Large intestine (tissue), 3 donors: Measurements from ENCODE around the gene MED25. TPM values are rescaled to one million over a fixed set of nuclear protein-coding genes. Genes with fewer than 3 reads are reported as not detected.

ENCODE experiments used
- DNase-seq, 2 donors: peaks; one replicate each; pipeline versions ENCODE4 v3.0.0 to v3.0.0-alpha.2; 2013
- H3K27ac ChIP-seq: one replicate; pipeline ENCODE4 v1.5.1; 2013; ENCODE audit warnings: low read length
- H3K27me3 ChIP-seq: 2 replicates; pipeline ENCODE4 v1.6.1; 2013; ENCODE audit warnings: low read length; ENCODE audit not compliant: control insufficient read depth, insufficient read depth
- H3K36me3 ChIP-seq: 2 replicates; pipeline ENCODE4 v1.6.1; 2013; ENCODE audit warnings: low read length; ENCODE audit not compliant: control insufficient read depth, insufficient read depth
- H3K4me1 ChIP-seq: one replicate; pipeline ENCODE4 v1.6.1; 2013; ENCODE audit warnings: low read length; ENCODE audit not compliant: control insufficient read depth, insufficient read depth
- H3K4me3 ChIP-seq: one replicate; pipeline ENCODE4 v1.5.1; 2013; ENCODE audit warnings: low read length
- H3K9me3 ChIP-seq: one replicate; pipeline ENCODE4 v1.6.1; 2013; ENCODE audit warnings: mild to moderate bottlenecking, low read depth, low read length, moderate library complexity; ENCODE audit not compliant: control insufficient read depth
- WGBS: methylation state at CpG from one replicate; pipeline ENCODE4 v1.1.5; 2013; ENCODE audit warnings: low lambda C conversion rate; ENCODE audit not compliant: insufficient coverage; 5-methylcytosine and 5-hydroxymethylcytosine counted together
- polyA plus RNA-seq: library from polyadenylated mRNA; unstranded; fragments of 120-200 nt; gene quantifications from one replicate; pipeline ENCODE4 v1.2.1, GENCODE V29; 2013

Gene MED25
- polyA plus RNA-seq, 1 donor = 57.7 TPM

- no peak for DNase-seq
- no peaks in the 10 kb centered on the region for H3K27me3 ChIP-seq
- H3K4me3 ChIP-seq = no peak overlapping the region
- H3K27ac ChIP-seq = no peak overlapping the region
- H3K4me1 ChIP-seq = no peaks in the 10 kb centered on the region
- peaks cover 75% of the 10 kb centered on the region for H3K36me3 ChIP-seq
- H3K9me3 ChIP-seq = no peaks in the 10 kb centered on the region
- WGBS = no CpG with 5 or more reads among the region's 6 CpGs
Observed at GRCh38 chr19:49793561-49793840, 24.6 kb upstream of the MED25 start.

DNA sequence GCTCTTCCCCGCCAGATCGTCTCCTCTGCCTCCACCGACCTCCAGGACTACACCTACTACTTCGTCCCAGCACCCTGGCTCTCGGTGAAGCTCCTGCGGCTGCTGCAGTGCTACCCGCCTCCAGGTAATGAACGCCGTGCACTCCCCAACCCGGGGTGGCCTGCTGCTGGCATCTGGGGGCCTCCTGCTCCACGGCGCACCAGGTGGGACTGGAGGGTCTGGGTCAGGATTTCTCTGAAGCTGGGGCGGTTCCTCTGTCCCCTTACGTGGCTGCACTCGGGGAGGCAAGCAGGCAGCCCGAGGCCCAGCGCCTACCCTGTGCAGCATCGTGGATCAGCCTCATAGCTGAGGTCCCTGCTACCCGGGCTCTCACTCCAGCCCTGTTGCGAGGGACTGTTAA lies 22.5 kb upstream of the MED25 start:
- Histone ChIP-seq H3K36me3 (peaks cover 83% of the 10 kb centered on the region), H3K27me3 (no peaks in the 10 kb centered on the region), H3K9me3 (no peaks in the 10 kb centered on the region), H3K4me3 (no peak overlapping the region), H3K4me1 (no peaks in the 10 kb centered on the region), H3K27ac (no peak overlapping the region)
- no peak for DNase-seq
- WGBS = no CpG with 5 or more reads among the region's 20 CpGs

DNA sequence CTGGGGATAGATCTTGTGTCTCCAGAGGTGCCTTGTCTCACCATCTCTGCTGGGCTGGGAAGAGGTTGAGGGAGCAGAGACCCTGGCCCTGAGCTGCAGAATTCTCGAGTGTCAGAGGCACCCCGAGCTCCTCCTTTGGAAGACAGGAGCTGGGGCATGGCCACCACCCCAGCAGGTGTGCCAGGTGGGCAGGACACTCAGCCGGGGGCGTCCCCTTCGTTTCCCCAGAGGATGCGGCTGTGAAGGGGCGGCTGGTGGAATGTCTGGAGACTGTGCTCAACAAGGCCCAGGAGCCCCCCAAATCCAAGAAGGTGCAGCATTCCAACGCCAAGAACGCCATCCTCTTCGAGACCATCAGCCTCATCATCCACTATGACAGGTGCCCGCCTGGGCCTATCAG lies 19.5 kb upstream of the MED25 start:
- Histone ChIP-seq H3K27ac (no peak overlapping the region), H3K4me1 (peaks cover 2% of the 10 kb centered on the region), H3K9me3 (no peaks in the 10 kb centered on the region), H3K36me3 (peaks cover 71% of the 10 kb centered on the region), H3K27me3 (no peaks in the 10 kb centered on the region), H3K4me3 (no peak overlapping the region)
- WGBS = no CpG with 5 or more reads among the region's 11 CpGs
- DNase-seq = no peak

GRCh38 chr19:49799271-49799797 lies 18.8 kb upstream of the MED25 start:
- no peak overlapping the region for H3K4me3 ChIP-seq
- H3K27ac ChIP-seq = no peak overlapping the region
- no peaks in the 10 kb centered on the region for H3K9me3 ChIP-seq
- no CpG with 5 or more reads among the region's 28 CpGs for WGBS
- H3K27me3 ChIP-seq = no peaks in the 10 kb centered on the region
- peaks cover 71% of the 10 kb centered on the region for H3K36me3 ChIP-seq
- no peak for DNase-seq
- peaks cover 2% of the 10 kb centered on the region for H3K4me1 ChIP-seq

GRCh38 chr19:49799798-49800376 lies 18.2 kb upstream of the MED25 start:
- H3K4me3 ChIP-seq = no peak overlapping the region
- H3K27me3 ChIP-seq = no peaks in the 10 kb centered on the region
- H3K27ac ChIP-seq = no peak overlapping the region
- H3K36me3 ChIP-seq = peaks cover 69% of the 10 kb centered on the region
- no peak for DNase-seq
- H3K9me3 ChIP-seq = no peaks in the 10 kb centered on the region
- WGBS = no CpG with 5 or more reads among the region's 25 CpGs
- peaks cover 2% of the 10 kb centered on the region for H3K4me1 ChIP-seq

- no peak for DNase-seq
- peaks cover 9% of the 10 kb centered on the region for H3K4me1 ChIP-seq
- no peak overlapping the region for H3K27ac ChIP-seq
- H3K9me3 ChIP-seq = peaks cover 3% of the 10 kb centered on the region
- no peaks in the 10 kb centered on the region for H3K27me3 ChIP-seq
- peaks cover 60% of the 10 kb centered on the region for H3K36me3 ChIP-seq
- no peak overlapping the region for H3K4me3 ChIP-seq
- WGBS = no CpG with 5 or more reads among the region's 10 CpGs
Observed at GRCh38 chr19:49800771-49801170, 17.3 kb upstream of the MED25 start.

DNA sequence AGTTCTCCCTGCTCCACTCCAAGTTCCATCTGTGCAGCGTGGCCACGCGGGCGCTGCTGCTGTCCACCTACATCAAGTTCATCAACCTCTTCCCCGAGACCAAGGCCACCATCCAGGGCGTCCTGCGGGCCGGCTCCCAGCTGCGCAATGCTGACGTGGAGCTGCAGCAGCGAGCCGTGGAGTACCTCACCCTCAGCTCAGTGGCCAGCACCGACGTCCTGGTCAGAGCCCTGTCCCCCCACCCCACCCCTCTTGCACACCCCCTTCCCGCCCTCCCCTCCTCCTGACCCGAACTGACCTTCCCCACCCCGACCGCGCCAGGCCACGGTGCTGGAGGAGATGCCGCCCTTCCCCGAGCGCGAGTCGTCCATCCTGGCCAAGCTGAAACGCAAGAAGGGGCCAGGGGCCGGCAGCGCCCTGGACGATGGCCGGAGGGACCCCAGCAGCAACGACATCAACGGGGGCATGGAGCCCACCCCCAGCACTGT lies 16.6 kb upstream of the MED25 start:
- Histone ChIP-seq H3K27me3 (no peaks in the 10 kb centered on the region), H3K9me3 (peaks cover 3% of the 10 kb centered on the region), H3K4me3 (peak overlapping the region; percentile 47), H3K27ac (no peak overlapping the region), H3K36me3 (peaks cover 58% of the 10 kb centered on the region), H3K4me1 (peaks cover 14% of the 10 kb centered on the region)
- no peak for DNase-seq
- no CpG with 5 or more reads among the region's 32 CpGs for WGBS

DNA sequence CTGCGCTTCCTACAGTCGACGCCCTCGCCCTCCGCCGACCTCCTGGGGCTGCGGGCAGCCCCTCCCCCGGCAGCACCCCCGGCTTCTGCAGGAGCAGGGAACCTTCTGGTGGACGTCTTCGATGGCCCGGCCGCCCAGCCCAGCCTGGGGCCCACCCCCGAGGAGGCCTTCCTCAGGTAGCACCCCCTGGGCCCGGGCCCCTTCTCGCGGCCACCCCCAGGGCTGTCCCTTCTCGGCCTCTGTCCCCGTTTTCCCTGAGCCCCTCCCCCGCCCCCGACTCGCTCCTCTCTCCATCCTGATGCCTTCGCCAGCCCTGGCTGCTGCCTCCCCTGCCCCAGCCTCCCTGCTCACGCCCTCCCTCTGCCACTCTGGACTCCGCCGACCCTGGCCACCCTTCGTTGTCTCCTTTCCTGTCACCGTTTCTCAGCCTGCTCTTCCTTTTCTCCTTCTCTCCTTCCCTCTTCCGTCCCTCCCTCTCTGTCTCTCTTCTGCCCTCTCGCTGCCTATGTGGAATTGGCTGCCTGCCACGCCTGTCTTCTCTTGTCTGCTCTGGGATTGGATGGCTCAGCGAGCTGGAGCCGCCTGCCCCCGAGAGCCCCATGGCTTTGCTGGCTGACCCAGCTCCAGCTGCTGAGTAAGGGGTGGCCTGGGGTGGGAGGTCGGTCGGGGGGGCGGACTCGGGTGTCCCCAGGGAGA lies 16.0 kb upstream of the MED25 start:
- Histone ChIP-seq H3K27me3 (no peaks in the 10 kb centered on the region), H3K4me1 (peaks cover 16% of the 10 kb centered on the region), H3K36me3 (peaks cover 53% of the 10 kb centered on the region), H3K9me3 (peaks cover 3% of the 10 kb centered on the region), H3K27ac (peak overlapping the region; percentile 31), H3K4me3 (peak overlapping the region; percentile 47)
- peak; percentile 58 to 82 for DNase-seq
- WGBS = 0% methylated on average over 1 of the region's 38 CpGs

- peaks cover 16% of the 10 kb centered on the region for H3K4me1 ChIP-seq
- H3K4me3 ChIP-seq = peak overlapping the region; percentile 47
- H3K36me3 ChIP-seq = peaks cover 55% of the 10 kb centered on the region
- WGBS = no CpG with 5 or more reads among the region's 24 CpGs
- H3K27ac ChIP-seq = no peak overlapping the region
- H3K27me3 ChIP-seq = no peaks in the 10 kb centered on the region
- peaks cover 3% of the 10 kb centered on the region for H3K9me3 ChIP-seq
- no peak for DNase-seq
Observed at GRCh38 chr19:49802836-49803528, 15.1 kb upstream of the MED25 start.

DNA sequence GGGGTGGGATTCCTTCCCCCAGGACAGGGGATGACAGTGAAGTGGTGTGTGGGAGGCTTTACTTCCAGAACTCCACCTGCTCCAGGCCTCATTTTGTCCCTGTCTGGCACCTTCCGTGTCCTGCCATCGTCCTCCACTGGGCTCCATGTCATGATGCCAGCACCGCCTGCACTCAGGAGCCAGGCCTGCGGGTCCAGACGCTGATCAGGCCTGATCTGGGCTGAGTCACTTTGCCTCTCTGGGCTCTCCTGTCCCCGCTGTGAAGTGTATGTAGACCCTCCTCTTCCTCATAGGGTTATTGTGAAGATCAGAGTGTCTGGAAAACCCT lies 14.6 kb upstream of the MED25 start:
- Histone ChIP-seq H3K9me3 (peaks cover 3% of the 10 kb centered on the region), H3K27ac (no peak overlapping the region), H3K27me3 (no peaks in the 10 kb centered on the region), H3K4me1 (peaks cover 20% of the 10 kb centered on the region), H3K36me3 (peaks cover 50% of the 10 kb centered on the region), H3K4me3 (no peak overlapping the region)
- 100% methylated on average over 2 of the region's 6 CpGs for WGBS
- DNase-seq = no peak
